K562 (cell line): ENCODE results near the gene TBP. TPM values are rescaled to one million over a fixed set of nuclear protein-coding genes. Genes with fewer than 3 reads are reported as not detected.
A peak's percentile ranks its signal among the peaks of the same experiment; 100 is the strongest.

ENCODE experiments used
- CBX1 ChIP-seq: sonication (generic); IDR thresholded peaks from 2 replicates; pipeline ENCODE4 v1.6.1; 2016; ENCODE audit warnings: antibody characterized with exemption, low read depth, mild to moderate bottlenecking
- CHD2 ChIP-seq: IDR thresholded peaks from 2 replicates; pipeline ENCODE4 v1.6.1; 2011; ENCODE audit warnings: low read depth, low read length
- ELF2 ChIP-seq: fragments of 250-450 bp; sonication (Bioruptor Pico); IDR thresholded peaks from 2 replicates; pipeline ENCODE4 v1.5.0; 2021; ENCODE audit warnings: mild to moderate bottlenecking
- HMG20A ChIP-seq: fragments of 450-650 bp; formaldehyde crosslinking; conservative IDR thresholded peaks from 2 replicates; pipeline ENCODE4 v1.4.0; 2020; ENCODE audit warnings: mild to moderate bottlenecking, mixed read lengths
- HMGN3 ChIP-seq: IDR thresholded peaks from 2 replicates; pipeline ENCODE4 v1.6.1; 2011; ENCODE audit warnings: borderline replicate concordance, low read depth, mild to moderate bottlenecking, mixed read lengths, low read length; ENCODE audit not compliant: insufficient read length; ENCODE audit errors: extremely low read depth
- JUND ChIP-seq, 2 experiments: IDR thresholded peaks; 2 replicates in 1 of 2; 3 replicates in 1 of 2; pipeline ENCODE4 v1.6.1; 2011; ENCODE audit warnings: borderline replicate concordance in 2 of 2, low read depth in 2 of 2, low read length in 2 of 2, improper control_type of control experiment in 1 of 2, missing biosample characterization in 1 of 2, missing genetic modification characterization in 1 of 2, missing genetic modification reagents in 1 of 2
- NCOA6 ChIP-seq: fragments of 450-650 bp; IDR thresholded peaks from 2 replicates; pipeline ENCODE4 v1.6.1; 2017; ENCODE audit warnings: mild to moderate bottlenecking
- PHF21A ChIP-seq: fragments of 450-650 bp; IDR thresholded peaks from 2 replicates; pipeline ENCODE4 v1.6.1; 2017; ENCODE audit warnings: low read depth, borderline replicate concordance
- RFX7 ChIP-seq: fragments of 250-450 bp; sonication (Bioruptor Pico); IDR thresholded peaks from 2 replicates; pipeline ENCODE4 v1.5.1; 2021; ENCODE audit warnings: mild to moderate bottlenecking
- SRSF7 ChIP-seq: fragments of 200-400 bp; formaldehyde crosslinking; optimal IDR thresholded peaks from 2 replicates; pipeline ENCODE3; 2017; ENCODE audit warnings: mild to moderate bottlenecking, low read depth, low read length
- STAG1 ChIP-seq: sonication (generic); formaldehyde crosslinking; IDR thresholded peaks from 2 replicates; pipeline ENCODE4 v1.5.0; 2020; ENCODE audit warnings: missing genetic modification reagents, borderline replicate concordance
- TAF9B ChIP-seq: fragments of 450-650 bp; IDR thresholded peaks from 2 replicates; pipeline ENCODE4 v1.6.1; 2018; ENCODE audit warnings: mild to moderate bottlenecking; ENCODE audit not compliant: partially characterized antibody
- TEAD4 ChIP-seq, 2 experiments: sonication (generic) in 1 of 2; formaldehyde crosslinking in 1 of 2; IDR thresholded peaks; 2 replicates each; pipeline versions ENCODE4 v1.6.1 to v1.8.0; 2012 to 2022; ENCODE audit warnings: borderline replicate concordance in 1 of 2, inconsistent platforms in 1 of 2, low read length in 1 of 2, mild to moderate bottlenecking in 1 of 2, missing genetic modification reagents in 1 of 2
- ZHX1 ChIP-seq: fragments of 150-350 bp; conservative IDR thresholded peaks from 2 replicates; pipeline ENCODE4 v1.6.1; 2014; ENCODE audit warnings: low read length
- ZNF212 ChIP-seq: fragments of 450-650 bp; formaldehyde crosslinking; IDR thresholded peaks from 2 replicates; pipeline ENCODE4 v1.4.0; 2020; ENCODE audit warnings: mild to moderate bottlenecking
- ZNF696 ChIP-seq: fragments of 250-450 bp; sonication (Bioruptor Pico); conservative IDR thresholded peaks from 2 replicates; pipeline ENCODE4 v1.4.0; 2020; ENCODE audit warnings: mild to moderate bottlenecking, moderate library complexity
- ZNF76 ChIP-seq: fragments of 250-450 bp; sonication (Bioruptor Pico); IDR thresholded peaks from 2 replicates; pipeline ENCODE4 v1.4.0; 2020; ENCODE audit warnings: mild to moderate bottlenecking, moderate library complexity, borderline replicate concordance
- ZNF780A ChIP-seq: fragments of 250-450 bp; sonication (Bioruptor Pico); IDR thresholded peaks from 2 replicates; pipeline ENCODE4 v1.5.0; 2021; ENCODE audit warnings: mild to moderate bottlenecking
- ZSCAN29 ChIP-seq: fragments of 450-650 bp; IDR thresholded peaks from 2 replicates; pipeline ENCODE4 v1.6.1; 2017
- ZSCAN32 ChIP-seq: fragments of 450-650 bp; formaldehyde crosslinking; IDR thresholded peaks from 2 replicates; pipeline ENCODE4 v1.4.0; 2020; ENCODE audit warnings: mild to moderate bottlenecking, moderate library complexity
- polyA plus RNA-seq, 8 experiments: library from polyadenylated mRNA; depleted of rRNA in 4 of 8; stranded (reverse) in 5 of 8; unstranded in 3 of 8; fragments of >200 nt; fragmentation: Nextera tagmentation in 2 of 8; fragmentation: Illumina TruSeq in 1 of 8; extraction: Ambion mirVana in 2 of 8; extraction: Trizol in 1 of 8; gene quantifications; 2 replicates each; pipeline versions ENCODE4 v1.2.1 to v1.2.3, GENCODE V29; 2011 to 2014; ENCODE audit warnings: inconsistent platforms in 1 of 8, missing spikeins in 1 of 8
- total RNA-seq, 7 experiments: library from RNA; depleted of rRNA in 6 of 7; stranded (reverse); fragments of >200 nt in 6 of 7; fragmentation: Illumina TruSeq in 2 of 7; extraction: Trizol in 2 of 7; gene quantifications; 2 replicates each; pipeline versions ENCODE4 v1.2.1 to v1.2.3, GENCODE V29; 2011 to 2021; ENCODE audit warnings: low replicate concordance in 1 of 7
- TF ChIP-seq, protein P1 (sequence below): fragments of 450-650 bp; IDR thresholded peaks from 2 replicates; pipeline ENCODE4 v1.6.1; 2016; ENCODE audit warnings: mild to moderate bottlenecking
- TF ChIP-seq, protein P2 (sequence below): sonication (generic); formaldehyde crosslinking; IDR thresholded peaks from 2 replicates; pipeline ENCODE4 v1.8.1; 2022; ENCODE audit warnings: missing genetic modification reagents

Gene TBP
- total and polyA plus RNA-seq, 9 of the 15 experiments (the other 6 are each of a cell fraction or from before 2014, with no cell fraction given), result 28.5 to 86.1 (median 39.5) TPM

DNA sequence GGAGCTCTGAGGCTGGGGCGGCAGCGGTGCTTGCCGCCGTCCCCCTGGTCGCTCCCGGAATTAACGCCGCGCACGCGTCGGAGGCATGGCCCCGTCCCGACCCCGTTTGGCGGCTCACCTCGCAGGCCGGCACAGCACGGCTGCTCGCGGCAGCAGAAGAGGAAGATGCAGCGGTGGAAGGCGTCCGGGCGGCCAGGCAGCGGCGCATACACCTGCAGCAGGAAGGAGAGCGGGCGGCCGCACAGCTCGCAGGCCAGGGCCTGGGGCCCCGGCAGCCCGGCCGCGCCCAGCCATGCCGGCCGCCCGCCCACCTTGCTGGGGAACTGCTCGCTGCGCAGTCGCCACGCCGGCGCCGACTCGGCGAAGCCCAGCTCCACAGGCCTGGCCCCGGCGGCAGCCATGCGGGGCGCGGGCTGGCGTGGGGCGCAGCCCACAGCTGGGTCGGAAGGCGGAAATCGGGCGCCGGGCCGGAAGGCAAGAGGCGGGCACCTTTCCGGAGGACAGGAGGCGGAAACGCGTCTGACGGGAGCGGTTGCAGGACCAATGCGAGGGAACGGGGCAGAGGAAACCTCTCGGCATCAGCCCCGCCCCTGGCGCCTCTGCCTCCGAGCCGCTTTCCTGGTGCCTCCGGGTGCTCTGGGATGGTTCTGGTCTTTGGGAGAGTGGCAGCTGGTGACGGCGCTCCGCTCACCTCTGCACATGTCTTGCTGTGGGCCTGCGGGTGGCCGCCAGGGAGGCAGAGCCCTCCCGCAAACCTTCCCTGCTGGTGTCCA, 30.2 kb downstream of the TBP start, which contains the start of gene PDCD2 (continued):
- TF ChIP-seq ZSCAN29, result no peak; the same call in 1 of the 2 replicates
- TF ChIP-seq ZNF696 (CRISPR knock-in tag), result no peak
- TF ChIP-seq ZSCAN32, result no peak
- TF ChIP-seq ZHX1, result no peak
- TF ChIP-seq CHD2, result no peak; the same call in 1 of the 2 replicates
- peak; percentile 80 for TF ChIP-seq CBX1
- TF ChIP-seq RFX7 (CRISPR knock-in tag), result no peak
- peak; percentile 86 for TF ChIP-seq ELF2
- no peak for TF ChIP-seq ZNF780A (CRISPR knock-in tag)
- TF ChIP-seq, protein P1, sequence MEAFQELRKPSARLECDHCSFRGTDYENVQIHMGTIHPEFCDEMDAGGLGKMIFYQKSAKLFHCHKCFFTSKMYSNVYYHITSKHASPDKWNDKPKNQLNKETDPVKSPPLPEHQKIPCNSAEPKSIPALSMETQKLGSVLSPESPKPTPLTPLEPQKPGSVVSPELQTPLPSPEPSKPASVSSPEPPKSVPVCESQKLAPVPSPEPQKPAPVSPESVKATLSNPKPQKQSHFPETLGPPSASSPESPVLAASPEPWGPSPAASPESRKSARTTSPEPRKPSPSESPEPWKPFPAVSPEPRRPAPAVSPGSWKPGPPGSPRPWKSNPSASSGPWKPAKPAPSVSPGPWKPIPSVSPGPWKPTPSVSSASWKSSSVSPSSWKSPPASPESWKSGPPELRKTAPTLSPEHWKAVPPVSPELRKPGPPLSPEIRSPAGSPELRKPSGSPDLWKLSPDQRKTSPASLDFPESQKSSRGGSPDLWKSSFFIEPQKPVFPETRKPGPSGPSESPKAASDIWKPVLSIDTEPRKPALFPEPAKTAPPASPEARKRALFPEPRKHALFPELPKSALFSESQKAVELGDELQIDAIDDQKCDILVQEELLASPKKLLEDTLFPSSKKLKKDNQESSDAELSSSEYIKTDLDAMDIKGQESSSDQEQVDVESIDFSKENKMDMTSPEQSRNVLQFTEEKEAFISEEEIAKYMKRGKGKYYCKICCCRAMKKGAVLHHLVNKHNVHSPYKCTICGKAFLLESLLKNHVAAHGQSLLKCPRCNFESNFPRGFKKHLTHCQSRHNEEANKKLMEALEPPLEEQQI, result no peak
- no peak for TF ChIP-seq PHF21A
- peak; percentile 48 for TF ChIP-seq TAF9B
- no peak for TF ChIP-seq TEAD4 (IDR thresholded peaks at IDR 0.05; ENCODE audit: low read length)
- no peak for TF ChIP-seq TEAD4 (CRISPR knock-in tag; IDR thresholded peaks at IDR 0.05; ENCODE audit: borderline replicate concordance)
- TF ChIP-seq JUND (IDR thresholded peaks at IDR 0.05; ENCODE audit: borderline replicate concordance, low read depth, low read length), result peak; percentile 69
- peak; percentile 17; the same call in 1 of the 3 replicates for TF ChIP-seq JUND (tag; IDR thresholded peaks at IDR 0.05; ENCODE audit: borderline replicate concordance, low read depth, low read length)
- TF ChIP-seq STAG1 (CRISPR knock-in tag), result peak; percentile 33; the same call in 1 of the 2 replicates
- TF ChIP-seq, protein P2, sequence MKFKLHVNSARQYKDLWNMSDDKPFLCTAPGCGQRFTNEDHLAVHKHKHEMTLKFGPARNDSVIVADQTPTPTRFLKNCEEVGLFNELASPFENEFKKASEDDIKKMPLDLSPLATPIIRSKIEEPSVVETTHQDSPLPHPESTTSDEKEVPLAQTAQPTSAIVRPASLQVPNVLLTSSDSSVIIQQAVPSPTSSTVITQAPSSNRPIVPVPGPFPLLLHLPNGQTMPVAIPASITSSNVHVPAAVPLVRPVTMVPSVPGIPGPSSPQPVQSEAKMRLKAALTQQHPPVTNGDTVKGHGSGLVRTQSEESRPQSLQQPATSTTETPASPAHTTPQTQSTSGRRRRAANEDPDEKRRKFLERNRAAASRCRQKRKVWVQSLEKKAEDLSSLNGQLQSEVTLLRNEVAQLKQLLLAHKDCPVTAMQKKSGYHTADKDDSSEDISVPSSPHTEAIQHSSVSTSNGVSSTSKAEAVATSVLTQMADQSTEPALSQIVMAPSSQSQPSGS, result no peak
- peak; percentile 80 for TF ChIP-seq HMGN3
- no peak for TF ChIP-seq NCOA6
- peak; percentile 60; the same call in 1 of the 2 replicates for TF ChIP-seq ZNF212 (CRISPR knock-in tag)
- no peak for TF ChIP-seq HMG20A
- TF ChIP-seq ZNF76, result 0 out of 2 replicates have a peak, but pooled peaks have one; percentile 19
- TF ChIP-seq SRSF7, result no peak
